ENCODE measurements around the gene DPPA3.
"Not testable (repeated sequence)": the region's sequence is repeated elsewhere in the genome, so short reads cannot be mapped to it uniquely, and the experiment has no call there.

DPPA3 gene

GRCh38 chr12:7711133-7711532, at the start of gene DPPA3:
Gene DPPA3, plus strand, starts transcription at chr12:7711433. Its CDS starts 138 bp downstream, at chr12:7711571.
- DNase-seq = no peak

GRCh38 chr12:7661741-7662140, 49.5 kb upstream of the DPPA3 start:
- no peak for DNase-seq

- no peak for DNase-seq
Measured at GRCh38 chr12:7666595-7666994, 44.6 kb upstream of the DPPA3 start.

- no peak for DNase-seq
Measured at GRCh38 chr12:7667125-7667524, 44.1 kb upstream of the DPPA3 start.

- DNase-seq = no peak
Measured at GRCh38 chr12:7668171-7668570, 43.1 kb upstream of the DPPA3 start.

GRCh38 chr12:7675455-7675854, 35.8 kb upstream of the DPPA3 start:
- DNase-seq = not testable (repeated sequence)

GRCh38 chr12:7677432-7677888, 33.8 kb upstream of the DPPA3 start:
- not testable (repeated sequence) for DNase-seq

GRCh38 chr12:7678744-7679143, 32.5 kb upstream of the DPPA3 start:
- DNase-seq = no peak

- no peak for DNase-seq
Measured at GRCh38 chr12:7679251-7680045, 31.8 kb upstream of the DPPA3 start.

- DNase-seq = no peak
Measured at GRCh38 chr12:7681535-7681934, 29.7 kb upstream of the DPPA3 start.

- DNase-seq = no peak
Measured at GRCh38 chr12:7693793-7694192, 17.4 kb upstream of the DPPA3 start.

- DNase-seq = no peak
Measured at GRCh38 chr12:7694556-7695236, 16.5 kb upstream of the DPPA3 start.

- DNase-seq = no peak
Measured at GRCh38 chr12:7695237-7695560, 16.0 kb upstream of the DPPA3 start.

- no peak for DNase-seq
Measured at GRCh38 chr12:7695566-7696197, 15.6 kb upstream of the DPPA3 start, which contains the start of gene GDF3. Gene GDF3, minus strand, starts transcription at chr12:7695775. Its CDS starts 47 bp downstream, at chr12:7695728.

- DNase-seq = no peak
Measured at GRCh38 chr12:7705846-7706245, 5.4 kb upstream of the DPPA3 start.

- DNase-seq = no peak
Measured at GRCh38 chr12:7709969-7710675, 1.1 kb upstream of the DPPA3 start.

- no peak for DNase-seq
Measured at GRCh38 chr12:7712841-7713442, 1.7 kb downstream of the DPPA3 start.

- no peak for DNase-seq
Measured at GRCh38 chr12:7716381-7716780, 5.1 kb downstream of the DPPA3 start.

- DNase-seq = no peak
Measured at GRCh38 chr12:7719946-7720730, 8.9 kb downstream of the DPPA3 start.

GRCh38 chr12:7723926-7724325, 12.7 kb downstream of the DPPA3 start:
- DNase-seq = no peak

- DNase-seq = no peak
Measured at GRCh38 chr12:7729746-7730145, 18.5 kb downstream of the DPPA3 start.

GRCh38 chr12:7730984-7731383, 19.8 kb downstream of the DPPA3 start:
- not testable (repeated sequence) for DNase-seq
